H1 (cell line): ENCODE measurements around the gene LYSMD3. TPM values are rescaled to one million over a fixed set of nuclear protein-coding genes. Genes with fewer than 3 reads are reported as not detected.

Experiments used
- CTCF ChIA-PET: fragments of 300-600 bp; sonication (Branson Sonifier 250); formaldehyde crosslinking; loops from one replicate; lab custom pipeline; 2021; ENCODE audit not compliant: partially characterized antibody; lab: Charles Lee
- POLR2A ChIA-PET: fragments of 300-600 bp; sonication (Branson Sonifier 250); formaldehyde crosslinking; loops from one replicate; lab custom pipeline; 2021; ENCODE audit warnings: inconsistent platforms; ENCODE audit not compliant: partially characterized antibody; lab: Charles Lee
- DNase-seq, 2 experiments: peaks; one replicate each; pipeline versions ENCODE4 v3.0.0 to v3.0.0-alpha.2; 2010 to 2022; ENCODE audit warnings: low spot score in 2 of 2, low read depth in 1 of 2, mixed read lengths in 1 of 2
- FAIRE-seq: peaks from 2 replicates; lab custom pipeline; 2011; peaks lifted over from hg19 to GRCh38; lab: Jason Lieb, UNC
- H2AFZ ChIP-seq: 2 replicates; pipeline ENCODE4 v1.8.1; 2012; ENCODE audit warnings: low read length, inconsistent platforms
- H2AK5ac ChIP-seq: 2 replicates; pipeline ENCODE4 v1.6.1; 2013; ENCODE audit warnings: low read depth, low read length
- H2BK120ac ChIP-seq: replicated peaks from 2 replicates; pipeline ENCODE3; 2013; ENCODE audit warnings: low read depth, low read length, inconsistent platforms
- H2BK12ac ChIP-seq: 2 replicates; pipeline ENCODE4 v1.6.1; 2013; ENCODE audit warnings: low read depth, low read length
- H2BK15ac ChIP-seq: 2 replicates; pipeline ENCODE4 v1.6.1; 2013; ENCODE audit warnings: low read length
- H2BK20ac ChIP-seq: 2 replicates; pipeline ENCODE4 v1.6.1; 2013; ENCODE audit warnings: low read length
- H2BK5ac ChIP-seq: 2 replicates; pipeline ENCODE4 v1.6.1; 2013; ENCODE audit warnings: low read depth, low read length
- H3K14ac ChIP-seq: 2 replicates; pipeline ENCODE4 v1.6.1; 2013; ENCODE audit warnings: inconsistent platforms; ENCODE audit not compliant: insufficient read length
- H3K18ac ChIP-seq: 2 replicates; pipeline ENCODE4 v1.6.1; 2013; ENCODE audit warnings: low read length; ENCODE audit errors: extremely low read depth
- H3K23ac ChIP-seq: 2 replicates; pipeline ENCODE4 v1.6.1; 2013; ENCODE audit warnings: inconsistent platforms; ENCODE audit not compliant: insufficient read length
- H3K23me2 ChIP-seq: 2 replicates; pipeline ENCODE4 v1.6.1; 2013; ENCODE audit warnings: low read depth, low read length
- H3K27ac ChIP-seq: 2 replicates; pipeline ENCODE4 v1.6.1; 2011; ENCODE audit warnings: low read depth, low read length, inconsistent platforms
- H3K27me3 ChIP-seq, 4 experiments: replicated peaks in 1 of 4; 1 replicate in 1 of 4; 2 replicates in 3 of 4; pipeline versions ENCODE4 v1.6.1 to v1.8.1; 2011 to 2013; ENCODE audit warnings: low read length in 3 of 4, mild to moderate bottlenecking in 3 of 4, inconsistent platforms in 2 of 4, mixed read lengths in 2 of 4, moderate library complexity in 1 of 4; ENCODE audit not compliant: control insufficient read depth in 3 of 4, insufficient read depth in 3 of 4; ENCODE audit errors: extremely low read depth in 1 of 4
- H3K36me3 ChIP-seq, 4 experiments: 2 replicates each; pipeline versions ENCODE4 v1.6.1 to v1.8.1; 2011 to 2013; ENCODE audit warnings: mild to moderate bottlenecking in 4 of 4, low read length in 3 of 4, moderate library complexity in 2 of 4, control low read depth in 1 of 4, inconsistent platforms in 1 of 4; ENCODE audit not compliant: insufficient read depth in 4 of 4, control insufficient read depth in 2 of 4
- H3K4ac ChIP-seq: replicated peaks from 2 replicates; pipeline ENCODE3; 2013; ENCODE audit warnings: low read length, low read depth, mixed read lengths, inconsistent platforms; ENCODE audit not compliant: insufficient read length
- H3K4me1 ChIP-seq, 4 experiments: replicated peaks in 1 of 4; 1 replicate in 1 of 4; 2 replicates in 3 of 4; pipeline versions ENCODE4 v1.6.1 to v1.8.1; 2011 to 2013; ENCODE audit warnings: low read length in 3 of 4, inconsistent platforms in 2 of 4, mixed read lengths in 1 of 4; ENCODE audit not compliant: insufficient read depth in 4 of 4, control insufficient read depth in 3 of 4
- H3K4me2 ChIP-seq, 2 experiments: 2 replicates each; pipeline versions ENCODE4 v1.6.1 to v1.8.1; 2011 to 2013; ENCODE audit warnings: low read depth in 2 of 2, low read length in 2 of 2, control low read depth in 1 of 2, inconsistent platforms in 1 of 2, mild to moderate bottlenecking in 1 of 2; ENCODE audit not compliant: insufficient read depth in 1 of 2
- H3K4me3 ChIP-seq, 4 experiments: fragments of 200-600, 300-600 bp in 1 of 4; sonication (generic), shearing (Covaris generic), sonication (Bioruptor Twin) in 1 of 4; 2 replicates each; pipeline versions ENCODE4 v1.5.1 to v1.8.1; 2011 to 2016; ENCODE audit warnings: low read length in 4 of 4, low read depth in 3 of 4, control low read depth in 2 of 4, inconsistent platforms in 2 of 4, mild to moderate bottlenecking in 2 of 4, mixed read lengths in 1 of 4, moderate library complexity in 1 of 4; ENCODE audit not compliant: insufficient read depth in 2 of 4; ENCODE audit errors: extremely low read depth in 1 of 4
- H3K56ac ChIP-seq: replicated peaks from 2 replicates; pipeline ENCODE3; 2013; ENCODE audit warnings: low read depth, mild to moderate bottlenecking, mixed read lengths, low read length, inconsistent platforms; ENCODE audit not compliant: insufficient read length
- H3K79me1 ChIP-seq: 2 replicates; pipeline ENCODE4 v1.6.1; 2013; ENCODE audit warnings: low read depth, low read length, control low read depth
- H3K79me2 ChIP-seq, 2 experiments: 2 replicates each; pipeline versions ENCODE4 v1.6.1 to v1.8.1; 2012 to 2013; ENCODE audit warnings: low read length in 2 of 2, mild to moderate bottlenecking in 2 of 2, inconsistent platforms in 1 of 2; ENCODE audit not compliant: insufficient read depth in 2 of 2, control insufficient read depth in 1 of 2
- H3K9ac ChIP-seq, 4 experiments: replicated peaks in 1 of 4; 1 replicate in 1 of 4; 2 replicates in 3 of 4; pipeline versions ENCODE4 v1.6.1 to v1.8.1; 2011 to 2013; ENCODE audit warnings: low read depth in 3 of 4, low read length in 3 of 4, control low read depth in 2 of 4, mild to moderate bottlenecking in 2 of 4, moderate library complexity in 2 of 4, inconsistent platforms in 1 of 4; ENCODE audit errors: extremely low read depth in 1 of 4
- H3K9me3 ChIP-seq, 2 experiments: 2 replicates each; pipeline versions ENCODE4 v1.6.1 to v1.8.1; 2012 to 2013; ENCODE audit warnings: mild to moderate bottlenecking in 2 of 2, moderate library complexity in 2 of 2, control low read depth in 1 of 2, inconsistent platforms in 1 of 2, low read depth in 1 of 2, low read length in 1 of 2, mixed read lengths in 1 of 2; ENCODE audit not compliant: insufficient read depth in 2 of 2
- H4K20me1 ChIP-seq, 2 experiments: replicated peaks in 1 of 2; 2 replicates each; pipeline versions ENCODE3 to v1.8.1; 2011 to 2013; ENCODE audit warnings: inconsistent platforms in 2 of 2, low read length in 2 of 2, mild to moderate bottlenecking in 1 of 2; ENCODE audit not compliant: insufficient read depth in 2 of 2, control insufficient read depth in 1 of 2
- H4K5ac ChIP-seq: 2 replicates; pipeline ENCODE4 v1.6.1; 2013; ENCODE audit warnings: low read length, low read depth, mixed read lengths, inconsistent platforms; ENCODE audit not compliant: insufficient read length
- H4K8ac ChIP-seq: 2 replicates; pipeline ENCODE4 v1.8.0; 2013; ENCODE audit warnings: mild to moderate bottlenecking, moderate library complexity, low read length, inconsistent platforms; ENCODE audit not compliant: insufficient read depth; ENCODE audit errors: extremely low read depth
- H4K91ac ChIP-seq: replicated peaks from 2 replicates; pipeline ENCODE3; 2013; ENCODE audit warnings: low read length, mixed read lengths, inconsistent platforms; ENCODE audit not compliant: insufficient read length
- BCL11A ChIP-seq, 2 experiments: IDR thresholded peaks; one replicate each; pipeline ENCODE4 v1.6.1; 2011; ENCODE audit warnings: low read depth in 2 of 2, low read length in 2 of 2, mild to moderate bottlenecking in 2 of 2
- EP300 ChIP-seq, 2 experiments: IDR thresholded peaks; 1 replicate in 1 of 2; 2 replicates in 1 of 2; pipeline ENCODE4 v1.6.1; 2011 to 2012; ENCODE audit warnings: low read depth in 2 of 2, low read length in 2 of 2, mild to moderate bottlenecking in 2 of 2, borderline replicate concordance in 1 of 2, inconsistent platforms in 1 of 2, moderate library complexity in 1 of 2
- HDAC2 ChIP-seq, 2 experiments: fragments of 300-600 bp in 1 of 2; sonication (generic) in 1 of 2; IDR thresholded peaks; 2 replicates each; pipeline ENCODE4 v1.6.1; 2011 to 2012; ENCODE audit warnings: low read depth in 2 of 2, low read length in 2 of 2, mild to moderate bottlenecking in 2 of 2, moderate library complexity in 2 of 2, borderline replicate concordance in 1 of 2, inconsistent platforms in 1 of 2
- SUZ12 ChIP-seq: fragments of 200-600 bp; sonication (generic); IDR thresholded peaks from 2 replicates; pipeline ENCODE4 v1.6.1; 2012; ENCODE audit warnings: mild to moderate bottlenecking, inconsistent platforms, low read length, moderate library complexity, mixed read lengths
- whole genome bisulfite sequencing, 2 experiments: shearing (Covaris generic) in 1 of 2; methylation state at CpG; one replicate each; pipeline versions ENCODE4 v1.1.6 to v1.1.7; 2013 to 2015; ENCODE audit warnings: low lambda C conversion rate in 2 of 2, mixed read lengths in 2 of 2, inconsistent platforms in 1 of 2, low coverage in 1 of 2, missing lambda C conversion rate in 1 of 2; ENCODE audit not compliant: insufficient replicate concordance in 2 of 2, insufficient coverage in 1 of 2, insufficient read length in 1 of 2; ENCODE audit errors: extremely low coverage in 1 of 2, missing lambda C conversion rate in 1 of 2; 5-methylcytosine and 5-hydroxymethylcytosine counted together
- polyA plus RNA-seq, 7 experiments: library from polyadenylated mRNA; depleted of rRNA in 3 of 7; stranded (reverse) in 5 of 7; unstranded in 2 of 7; fragments of >200 nt in 5 of 7; fragments of 200-250 nt in 2 of 7; gene quantifications; 1 replicate in 5 of 7; 2 replicates in 1 of 7; 4 replicates in 1 of 7; pipeline versions ENCODE4 v1.2.1 to v1.2.3, GENCODE V29; 2011 to 2013; ENCODE audit warnings: missing spikeins in 2 of 7, mixed read lengths in 2 of 7
- total RNA-seq: library from RNA; stranded (reverse); fragmentation: NEBNext Ultra II Directional; extraction: Animal tissue kit (Norgen Biotek cat#: 25700); gene quantifications from 2 replicates; pipeline ENCODE4 v1.2.1, GENCODE V29; 2021
- TF ChIP-seq, protein P1 (sequence below): IDR thresholded peaks from 2 replicates; pipeline ENCODE4 v1.6.1; 2012; ENCODE audit warnings: inconsistent platforms

The LYSMD3 gene
- total and polyA plus RNA-seq, 2 of the 8 experiments (the other 6 are each of a cell fraction or from before 2014, with no cell fraction given) = 3.7 to 14.9 TPM

DNA sequence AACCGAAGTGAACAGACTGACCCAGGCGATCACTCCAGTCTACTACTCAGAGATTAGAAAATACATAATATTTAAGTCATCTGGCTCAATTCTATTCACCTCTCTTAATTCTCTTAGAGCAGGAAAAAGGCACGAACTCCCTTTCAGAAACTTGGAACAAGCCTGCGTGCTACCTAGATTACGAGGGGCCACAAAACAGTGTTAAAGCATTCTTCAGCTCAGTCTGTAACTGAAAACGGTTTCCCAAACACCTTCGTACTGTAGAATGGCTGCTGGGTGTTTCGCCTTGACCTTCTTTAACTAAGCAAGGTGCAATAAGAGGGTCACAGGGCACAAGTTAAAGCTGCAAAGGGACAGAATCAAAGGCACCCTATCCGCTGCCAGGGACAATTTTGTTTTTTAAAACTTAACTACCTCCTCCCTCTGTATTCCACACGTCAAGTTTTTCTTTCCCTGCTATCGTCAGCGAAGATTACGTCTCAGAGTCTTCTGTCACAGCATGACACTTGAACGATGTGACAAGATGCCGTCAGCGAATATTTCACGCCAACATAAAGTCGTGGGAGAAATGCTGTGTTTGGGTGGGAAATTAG lies 687 bp downstream of the LYSMD3 start:
- Histone ChIP-seq H4K5ac (no peak overlapping the region), H3K4me3 (peak overlapping the region; percentile 56 to 96 (median 90)), H3K23me2 (peaks cover 8% of the 10 kb centered on the region; the same call in 1 of the 2 replicates), H4K20me1 (no peaks in the 10 kb centered on the region), H2BK12ac (no peak overlapping the region), H2AK5ac (no peak overlapping the region), H4K8ac (0 out of 2 replicates have a peak overlapping the region, but pooled peaks have one; percentile 12), H3K9me3 (no peaks in the 10 kb centered on the region), H2BK15ac (no peak overlapping the region), H3K27ac (peak overlapping the region; percentile 72), H3K4me1 (peaks cover 0 to 8% (median 0%) of the 10 kb centered on the region in 4 experiments; a peak in 3 of 7 replicates), H3K56ac (peak overlapping the region; percentile 66), H3K4ac (no peak overlapping the region), H3K79me1 (peaks cover 4% of the 10 kb centered on the region), H2BK120ac (no peak overlapping the region), H2AFZ (peak overlapping the region; percentile 38; the same call in 1 of the 2 replicates), H3K14ac (no peak overlapping the region), H3K4me2 (peak overlapping the region; percentile 90 to 100), H3K27me3 (no peaks in the 10 kb centered on the region), H2BK5ac (0 out of 2 replicates have a peak overlapping the region, but pooled peaks have one; percentile 74), H3K18ac (no peak overlapping the region), H3K9ac (peak overlapping the region; percentile 65 to 84 (median 78)), H4K91ac (no peak overlapping the region), H2BK20ac (no peak overlapping the region), H3K23ac (no peak overlapping the region), H3K36me3 (peaks cover 0 to 10% (median 3%) of the 10 kb centered on the region in 4 experiments; a peak in 2 of 8 replicates), H3K79me2 (peaks cover 0 to 30% of the 10 kb centered on the region in 2 experiments; a peak in 2 of 4 replicates)
- TF ChIP-seq HDAC2 (IDR thresholded peaks at IDR 0.05; ENCODE audit: borderline replicate concordance in 1 of 2, low read depth in 2 of 2, low read length in 2 of 2) (peak in 1 of 2 experiments; percentile 38; a peak in 1 of 4 replicates), BCL11A (IDR thresholded peaks at IDR 0.05; ENCODE audit: low read depth in 2 of 2, low read length in 2 of 2) (no peak), SUZ12 (no peak), EP300 (IDR thresholded peaks at IDR 0.05; ENCODE audit: borderline replicate concordance in 1 of 2, low read depth in 2 of 2, low read length in 2 of 2) (no peak)
- TF ChIP-seq, protein P1, sequence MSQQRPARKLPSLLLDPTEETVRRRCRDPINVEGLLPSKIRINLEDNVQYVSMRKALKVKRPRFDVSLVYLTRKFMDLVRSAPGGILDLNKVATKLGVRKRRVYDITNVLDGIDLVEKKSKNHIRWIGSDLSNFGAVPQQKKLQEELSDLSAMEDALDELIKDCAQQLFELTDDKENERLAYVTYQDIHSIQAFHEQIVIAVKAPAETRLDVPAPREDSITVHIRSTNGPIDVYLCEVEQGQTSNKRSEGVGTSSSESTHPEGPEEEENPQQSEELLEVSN = no peak
- FAIRE-seq (no peak), DNase-seq (no peak)
- ChIA-PET POLR2A (interaction anchor here (0.8 to 1.9 kb wide), 5 partner anchors 10 to 29 kb away, joined by 3 to 9 read pairs (median 4); no protein-coding TSS in a partner anchor), CTCF (interaction anchor here (0.9 to 3.7 kb wide), 5 partner anchors 15 to 108 kb away, joined by 3 to 10 read pairs (median 4); no protein-coding TSS in a partner anchor)
- WGBS, 2 experiments = 21% methylated on average over 18 of the region's 18 CpGs; no CpG with 5 or more reads in 1 of the 2 experiments
